GM12878 (cell line): Measurements from ENCODE around the gene VRK3. TPM values are rescaled to one million over a fixed set of nuclear protein-coding genes. Genes with fewer than 3 reads are reported as not detected.
"Not testable (repeated sequence)": the region's sequence is repeated elsewhere in the genome, so short reads cannot be mapped to it uniquely, and the experiment has no call there.

Experiments used
- ATAC-seq: fragments of 200-7000 bp; cut with Tn5 transposase; 3 replicates; pipeline ENCODE4 v1.9.1; 2020; ENCODE audit warnings: mild to moderate bottlenecking, moderate library complexity
- BruUV-seq: library from RNA; stranded (reverse); fragments of 400-500 nt; replicated peaks from 2 replicates; lab custom pipeline; 2021; lab: Mats Ljungman, UMichigan
- CTCF ChIA-PET: fragments of 300-600 bp; sonication (Branson Sonifier 250); formaldehyde crosslinking; extraction: SDS; loops from one replicate; lab custom pipeline; 2021; ENCODE audit warnings: inconsistent platforms; lab: Yijun Ruan, JAX
- POLR2A ChIA-PET: fragments of 350-600 bp; formaldehyde crosslinking; extraction: SDS; loops from one replicate; lab custom pipeline; 2021; ENCODE audit warnings: inconsistent platforms; lab: Charles Lee
- RAD21 ChIA-PET: fragments of 300-600 bp; sonication (Branson Sonifier 250); formaldehyde crosslinking; loops from one replicate; lab custom pipeline; 2023; ENCODE audit warnings: antibody characterized with exemption; ENCODE audit not compliant: unreplicated experiment; lab: Charles Lee
- SMC1A ChIA-PET: fragments of 300-600 bp; sonication (Branson Sonifier 250); formaldehyde crosslinking; loops from one replicate; lab custom pipeline; 2023; ENCODE audit not compliant: unreplicated experiment, uncharacterized antibody; lab: Charles Lee
- DNase-seq: peaks from one replicate; pipeline ENCODE4 v3.0.0-alpha.2; 2011; ENCODE audit warnings: low read depth, low spot score
- FAIRE-seq: peaks from 3 replicates; lab custom pipeline; 2011; peaks lifted over from hg19 to GRCh38; lab: Jason Lieb, UNC
- H2AFZ ChIP-seq: 2 replicates; pipeline ENCODE4 v1.6.0; 2011; ENCODE audit warnings: low read depth, low read length, control low read depth; ENCODE audit not compliant: control insufficient read depth
- H3K27ac ChIP-seq: 2 replicates; pipeline ENCODE4 v1.5.1; 2011; ENCODE audit warnings: control low read depth; ENCODE audit not compliant: control insufficient read depth, insufficient read depth
- H3K27me3 ChIP-seq, 2 experiments: replicated peaks in 1 of 2; 2 replicates each; pipeline versions ENCODE4 v1.6.0 to v1.6.1; 2011; ENCODE audit warnings: low read length in 1 of 2; ENCODE audit not compliant: control insufficient read depth in 2 of 2, insufficient read depth in 2 of 2
- H3K36me3 ChIP-seq, 2 experiments: 2 replicates each; pipeline ENCODE4 v1.5.1; 2011; ENCODE audit warnings: low read length in 1 of 2; ENCODE audit not compliant: control insufficient read depth in 2 of 2, insufficient read depth in 2 of 2
- H3K4me1 ChIP-seq: 2 replicates; pipeline ENCODE4 v1.6.1; 2011; ENCODE audit warnings: mild to moderate bottlenecking, low read length, moderate library complexity, mixed read lengths; ENCODE audit not compliant: control insufficient read depth, insufficient read depth
- H3K4me2 ChIP-seq: 2 replicates; pipeline ENCODE4 v1.6.0; 2011; ENCODE audit warnings: control low read depth; ENCODE audit not compliant: control insufficient read depth, insufficient read depth
- H3K4me3 ChIP-seq: fragments of 200-600 bp; sonication (generic); 2 replicates; pipeline ENCODE4 v1.5.1; 2016
- H3K79me2 ChIP-seq: 2 replicates; pipeline ENCODE4 v1.6.0; 2011; ENCODE audit warnings: low read length; ENCODE audit not compliant: control insufficient read depth, insufficient read depth
- H3K9ac ChIP-seq: 2 replicates; pipeline ENCODE4 v1.8.0; 2011; ENCODE audit warnings: low read length, control low read depth, mixed read lengths; ENCODE audit not compliant: control insufficient read depth, insufficient read depth
- H3K9me3 ChIP-seq: replicated peaks from 3 replicates; pipeline ENCODE4 v1.5.1; 2011; ENCODE audit warnings: mild to moderate bottlenecking, low read length; ENCODE audit not compliant: control insufficient read depth, insufficient read depth
- H4K20me1 ChIP-seq: 2 replicates; pipeline ENCODE4 v1.6.0; 2011; ENCODE audit not compliant: control insufficient read depth, insufficient read depth
- WGBS: methylation state at CpG from one replicate; pipeline ENCODE4 v1.1.6; 2016; ENCODE audit warnings: low lambda C conversion rate; ENCODE audit not compliant: insufficient replicate concordance, insufficient coverage; ENCODE audit errors: missing lambda C conversion rate; 5-methylcytosine and 5-hydroxymethylcytosine counted together
- in situ Hi-C: fragments of 300-500 bp; cut with MboI; formaldehyde crosslinking; loops from 9 replicates; pipeline ENCODE4 v1.14.3; 2018; ENCODE audit warnings: mixed read lengths
- intact Hi-C: fragments of 100-400 bp; cut with micrococcal nuclease; formaldehyde crosslinking; loops from one replicate; pipeline ENCODE4 v1.14.2; 2022; ENCODE audit not compliant: unreplicated experiment
- polyA plus RNA-seq, 11 experiments: library from polyadenylated mRNA; depleted of rRNA in 4 of 11; unstranded in 6 of 11; stranded (reverse) in 5 of 11; fragments of >200 nt; fragmentation: Nextera tagmentation in 4 of 11; fragmentation: Illumina TruSeq in 1 of 11; extraction: Ambion mirVana in 4 of 11; extraction: Trizol in 1 of 11; gene quantifications; 1 replicate in 1 of 11; 2 replicates in 10 of 11; pipeline versions ENCODE4 v1.2.1 to v1.2.3, GENCODE V29; 2011 to 2016; ENCODE audit warnings: inconsistent platforms in 2 of 11, missing spikeins in 2 of 11, low read depth in 1 of 11
- total RNA-seq, 4 experiments: library from RNA; depleted of rRNA in 3 of 4; stranded (reverse); fragments of >200 nt in 3 of 4; fragmentation: Illumina TruSeq in 1 of 4; extraction: Trizol in 1 of 4; gene quantifications; 2 replicates each; pipeline versions ENCODE4 v1.2.1 to v1.2.3, GENCODE V29; 2013 to 2021

The VRK3 gene
- total and polyA plus RNA-seq, 10 of the 15 experiments (the other 5 are each of a cell fraction or from before 2014, with no cell fraction given) = 17.3 to 61.9 (median 35.5) TPM

- in situ Hi-C loops, ATAC-seq, intact Hi-C loops, H3K27me3 ChIP-seq, FAIRE-seq, BruUV-seq, H3K36me3 ChIP-seq, H3K4me1 ChIP-seq, H2AFZ ChIP-seq, H3K79me2 ChIP-seq, H4K20me1 ChIP-seq, RAD21 ChIA-PET, POLR2A ChIA-PET, DNase-seq, H3K9ac ChIP-seq, H3K4me2 ChIP-seq, H3K27ac ChIP-seq, CTCF ChIA-PET, H3K9me3 ChIP-seq, H3K4me3 ChIP-seq: not testable (repeated sequence)
- WGBS = 8% methylated on average over 13 of the region's 13 CpGs
- SMC1A ChIA-PET = interaction anchor here (1.4 kb wide), 1 partner anchor 20 kb away, joined by 5 read pairs; no protein-coding TSS in a partner anchor
Measured at GRCh38 chr19:49958596-49958995, 66.6 kb downstream of the VRK3 start.

GRCh38 chr19:49958144-49958543, 67.0 kb downstream of the VRK3 start:
- SMC1A ChIA-PET = interaction anchor here (0.6 to 1.4 kb wide), 2 partner anchors 19 to 118 kb away, joined by 3 to 5 read pairs; no protein-coding TSS in a partner anchor
- FAIRE-seq, in situ Hi-C loops, H3K4me3 ChIP-seq, DNase-seq, intact Hi-C loops, H3K9ac ChIP-seq, H3K9me3 ChIP-seq, POLR2A ChIA-PET, H3K4me2 ChIP-seq, H2AFZ ChIP-seq, RAD21 ChIA-PET, H3K36me3 ChIP-seq, H3K27me3 ChIP-seq, H3K27ac ChIP-seq, H4K20me1 ChIP-seq, BruUV-seq, CTCF ChIA-PET, ATAC-seq, H3K79me2 ChIP-seq: not testable (repeated sequence)
- peaks cover 13% of the 10 kb centered on the region for H3K4me1 ChIP-seq
- WGBS = 32% methylated on average over 9 of the region's 9 CpGs
